Psoas muscle (tissue), 8 donors: ENCODE measurements around the gene PVR. TPM values are rescaled to one million over a fixed set of nuclear protein-coding genes. Genes with fewer than 3 reads are reported as not detected.

ENCODE experiments used
- ATAC-seq, 4 donors: fragments of 200-7000 bp; cut with Tn5 transposase; one replicate each; pipeline ENCODE4 v1.9.1; 2020; ENCODE audit warnings: moderate library complexity in 3 of 4, mild to moderate bottlenecking in 2 of 4
- DNase-seq, 2 donors: peaks; one replicate each; pipeline ENCODE4 v3.0.0-alpha.2; 2020
- H3K27ac ChIP-seq: fragments of 200-600 bp; one replicate; pipeline ENCODE4 v1.8.0; 2022
- H3K27me3 ChIP-seq, 3 donors: fragments of 200-600 bp in 1 of 3; one replicate each; pipeline versions ENCODE4 v1.6.1 to v1.8.0; 2013 to 2022; ENCODE audit warnings: low read length in 2 of 3, mild to moderate bottlenecking in 2 of 3, moderate library complexity in 1 of 3; ENCODE audit not compliant: insufficient read depth in 3 of 3
- H3K36me3 ChIP-seq, 2 donors: fragments of 200-600 bp in 1 of 2; one replicate each; pipeline versions ENCODE4 v1.6.1 to v1.8.0; 2013 to 2022; ENCODE audit warnings: low read depth in 1 of 2, mild to moderate bottlenecking in 1 of 2, moderate library complexity in 1 of 2; ENCODE audit not compliant: insufficient read depth in 1 of 2
- H3K4me1 ChIP-seq: fragments of 200-600 bp; one replicate; pipeline ENCODE4 v1.8.0; 2022
- H3K4me3 ChIP-seq: fragments of 200-600 bp; one replicate; pipeline ENCODE4 v1.8.0; 2022; ENCODE audit warnings: mild to moderate bottlenecking
- H3K9me3 ChIP-seq: fragments of 200-600 bp; one replicate; pipeline ENCODE4 v1.8.0; 2022
- WGBS, 3 donors: extraction: QIAGEN DNeasy Blood & Tissue Kit; methylation state at CpG; one replicate each; pipeline versions ENCODE4 v1.1.6 to v1.1.7; 2013; 5-methylcytosine and 5-hydroxymethylcytosine counted together
- intact Hi-C, 2 donors: fragments of 100-400 bp; cut with DNase I; formaldehyde crosslinking; loops; one replicate each; pipeline versions ENCODE4 v1.11.0 to v1.14.2; 2022
- polyA plus RNA-seq, 3 donors: library from polyadenylated mRNA; stranded (reverse); fragments of 200-250 nt; gene quantifications; one replicate each; pipeline ENCODE4 v1.2.3, GENCODE V29; 2013
- total RNA-seq, 4 donors: library from RNA; stranded (reverse); fragmentation: NEBNext Ultra II Directional in 2 of 4; extraction: Animal tissue kit (Norgen Biotek cat#: 25700) in 2 of 4; gene quantifications; one replicate each; pipeline versions ENCODE4 v1.2.1 to v1.2.4, GENCODE V29; 2021 to 2023
- TF ChIP-seq, protein P1 (sequence below): fragments of 200-600 bp; IDR thresholded peaks from one replicate; pipeline ENCODE4 v1.8.0; 2022; ENCODE audit warnings: antibody characterized with exemption
- donor health status: healthy with polysubstance abuse.
- donor health status: DM: no; HTN: no; CAD: no; lungs with moderate emphysema.
- donor health status: Bipolar disorder and iron deficiency.
- donor health status: healthy.
- donor health status: DM: yes; HTN: yes; CAD: no.
- donor health status: DM: no; HTN: no; CAD: no.
- donor health status: DM: no; HTN: no; CAD: no.
- donor health status: DM: yes; HTN: yes; CAD: no.

Gene PVR
- total and polyA plus RNA-seq, 7 donors, result 21.0 to 117 (median 44.4) TPM

DNA sequence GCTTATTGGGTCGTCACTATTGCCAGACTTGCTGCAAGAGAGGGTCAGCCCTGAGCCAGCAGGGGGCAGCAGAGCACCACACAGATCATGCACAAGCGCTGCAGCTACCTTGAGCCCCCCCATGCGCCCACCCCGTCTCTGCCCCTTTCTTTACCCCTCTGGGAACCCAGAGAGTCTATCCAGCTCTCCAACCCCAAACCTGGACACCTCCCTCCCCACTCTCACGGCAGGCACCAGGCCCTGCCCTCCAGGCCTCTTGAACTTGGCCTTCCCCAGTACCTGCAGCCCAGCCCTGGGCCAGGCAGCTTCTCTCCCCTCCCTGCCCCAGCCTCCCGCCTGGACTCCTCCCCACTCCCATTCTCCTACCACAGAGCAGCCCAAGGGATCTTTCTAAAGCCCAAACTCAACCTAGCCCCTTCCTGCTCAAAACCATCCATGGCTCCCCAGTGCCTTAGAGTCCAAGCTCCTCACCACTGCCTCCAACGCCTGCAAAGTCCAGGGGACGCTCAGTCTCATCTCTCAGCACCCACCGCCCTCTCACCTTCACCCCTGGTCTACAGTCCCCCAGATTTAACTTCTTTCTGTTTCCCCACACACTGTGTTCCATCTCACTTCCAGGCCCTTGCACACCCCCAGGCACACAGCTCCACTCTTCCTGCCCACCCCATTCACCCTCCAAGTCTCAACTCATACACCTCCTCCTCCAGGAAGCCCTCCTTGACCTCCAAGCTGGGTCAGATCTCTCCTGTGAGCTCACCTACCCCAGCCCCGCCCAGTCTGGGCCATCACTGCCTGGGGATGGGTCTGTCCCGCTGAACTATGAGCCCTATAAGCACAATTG, 45.8 kb downstream of the PVR start:
- H3K36me3 ChIP-seq, result no peaks in the 10 kb centered on the region
- 34 to 45% (median 39%) methylated on average over 10 to 11 of the region's 11 CpGs for WGBS, 3 donors
- H3K4me3 ChIP-seq, result no peak overlapping the region
- ATAC-seq (peak; percentile 59 to 77 (median 67)), DNase-seq (peak; percentile 73 to 86)
- H3K27ac ChIP-seq, result no peak overlapping the region
- TF ChIP-seq, protein P1, sequence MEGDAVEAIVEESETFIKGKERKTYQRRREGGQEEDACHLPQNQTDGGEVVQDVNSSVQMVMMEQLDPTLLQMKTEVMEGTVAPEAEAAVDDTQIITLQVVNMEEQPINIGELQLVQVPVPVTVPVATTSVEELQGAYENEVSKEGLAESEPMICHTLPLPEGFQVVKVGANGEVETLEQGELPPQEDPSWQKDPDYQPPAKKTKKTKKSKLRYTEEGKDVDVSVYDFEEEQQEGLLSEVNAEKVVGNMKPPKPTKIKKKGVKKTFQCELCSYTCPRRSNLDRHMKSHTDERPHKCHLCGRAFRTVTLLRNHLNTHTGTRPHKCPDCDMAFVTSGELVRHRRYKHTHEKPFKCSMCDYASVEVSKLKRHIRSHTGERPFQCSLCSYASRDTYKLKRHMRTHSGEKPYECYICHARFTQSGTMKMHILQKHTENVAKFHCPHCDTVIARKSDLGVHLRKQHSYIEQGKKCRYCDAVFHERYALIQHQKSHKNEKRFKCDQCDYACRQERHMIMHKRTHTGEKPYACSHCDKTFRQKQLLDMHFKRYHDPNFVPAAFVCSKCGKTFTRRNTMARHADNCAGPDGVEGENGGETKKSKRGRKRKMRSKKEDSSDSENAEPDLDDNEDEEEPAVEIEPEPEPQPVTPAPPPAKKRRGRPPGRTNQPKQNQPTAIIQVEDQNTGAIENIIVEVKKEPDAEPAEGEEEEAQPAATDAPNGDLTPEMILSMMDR, result peak; percentile 88
- no peaks in the 10 kb centered on the region for H3K9me3 ChIP-seq
- peaks cover 3% of the 10 kb centered on the region for H3K4me1 ChIP-seq
- intact Hi-C loops, result loop anchor here in 1 of 2 donors (1.0 to 5.0 kb wide), 3 partner anchors 33 to 156 kb away; no protein-coding TSS in a partner anchor
- no peaks in the 10 kb centered on the region for H3K27me3 ChIP-seq

DNA sequence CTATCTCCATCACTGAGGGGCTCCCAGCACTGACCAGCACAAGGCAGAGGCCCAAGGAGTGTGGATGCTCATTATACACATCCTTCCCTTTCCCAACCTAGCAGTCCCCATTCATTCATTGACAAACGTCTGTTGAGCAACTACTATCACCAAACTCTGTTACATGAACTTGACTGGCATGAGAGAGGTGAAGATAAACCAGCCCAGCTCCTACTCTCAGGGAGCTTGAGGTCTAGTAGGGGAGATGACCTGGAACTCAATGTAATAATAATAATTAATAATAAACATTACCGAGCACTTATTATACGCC, 46.4 kb downstream of the PVR start:
- no peak for ATAC-seq
- Histone ChIP-seq H3K4me1 (peaks cover 3% of the 10 kb centered on the region), H3K27ac (no peak overlapping the region), H3K4me3 (no peak overlapping the region), H3K36me3 (no peaks in the 10 kb centered on the region), H3K9me3 (no peaks in the 10 kb centered on the region), H3K27me3 (no peaks in the 10 kb centered on the region)
- WGBS, 3 donors, result 81 to 96% (median 91%) methylated on average over 3 of the region's 3 CpGs
- intact Hi-C loops, result no loop called here
- TF ChIP-seq, protein P1, result no peak
- DNase-seq, result no peak

DNA sequence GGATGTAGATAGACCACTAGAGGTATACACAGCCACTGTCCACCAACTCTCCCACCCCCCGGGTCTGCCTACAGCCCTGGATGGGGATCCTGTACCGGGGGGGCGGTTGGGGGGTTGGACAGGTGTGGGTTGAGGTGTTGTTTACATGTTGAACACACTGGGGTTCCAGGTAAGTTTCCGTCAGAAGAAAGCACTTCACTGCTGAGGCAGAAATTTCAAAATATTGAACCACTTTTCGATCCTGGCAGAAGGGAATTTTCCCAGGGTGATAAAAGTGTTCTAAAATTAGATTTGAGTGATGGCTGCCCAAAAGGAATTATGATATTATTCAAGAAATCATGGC, 48.6 kb downstream of the PVR start:
- peaks cover 3% of the 10 kb centered on the region for H3K4me1 ChIP-seq
- H3K27ac ChIP-seq, result no peak overlapping the region
- TF ChIP-seq, protein P1, result no peak
- no peak overlapping the region for H3K4me3 ChIP-seq
- intact Hi-C loops, result no loop called here
- no peaks in the 10 kb centered on the region for H3K36me3 ChIP-seq
- no peaks in the 10 kb centered on the region for H3K9me3 ChIP-seq
- DNase-seq, result no peak
- 61 to 75% (median 63%) methylated on average over 5 of the region's 5 CpGs for WGBS, 3 donors
- no peak for ATAC-seq
- no peaks in the 10 kb centered on the region for H3K27me3 ChIP-seq

DNA sequence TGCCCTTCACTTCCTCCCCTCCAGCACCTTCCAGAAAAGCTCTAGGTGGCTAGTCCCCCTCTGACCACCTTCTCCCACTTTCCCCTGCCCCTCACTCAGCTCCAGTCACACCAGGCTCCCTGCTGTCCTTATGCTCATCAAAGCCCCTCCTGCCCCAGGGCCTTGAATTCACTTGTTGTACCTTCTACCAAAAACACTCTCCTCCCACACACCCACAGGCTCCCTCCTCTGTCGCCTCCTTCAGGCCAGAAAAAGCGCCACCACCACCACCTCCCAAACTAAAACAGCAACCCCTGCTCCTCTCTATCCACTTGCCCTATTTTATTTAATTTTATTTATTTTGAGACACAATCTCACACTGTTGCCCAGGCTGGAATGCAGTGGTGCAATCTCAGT, 50.5 kb downstream of the PVR start:
- Histone ChIP-seq H3K9me3 (no peaks in the 10 kb centered on the region), H3K4me3 (no peak overlapping the region), H3K36me3 (no peaks in the 10 kb centered on the region), H3K27me3 (no peaks in the 10 kb centered on the region), H3K27ac (no peak overlapping the region), H3K4me1 (peaks cover 3% of the 10 kb centered on the region)
- 75 to 94% (median 81%) methylated on average over 2 of the region's 2 CpGs for WGBS, 3 donors
- intact Hi-C loops, result no loop called here
- ATAC-seq (no peak), DNase-seq (no peak)
- TF ChIP-seq, protein P1, result no peak
